Umbilical cord (tissue), 2 donors: ENCODE measurements around the gene IP6K3. TPM values are rescaled to one million over a fixed set of nuclear protein-coding genes. Genes with fewer than 3 reads are reported as not detected.

Experiments
- DNase-seq: peaks from one replicate; pipeline ENCODE4 v3.0.0-alpha.2; 2015; ENCODE audit warnings: low spot score
- total RNA-seq: library from RNA; depleted of rRNA; stranded (reverse); fragments of >200 nt; gene quantifications from one replicate; pipeline ENCODE4 v1.2.3, GENCODE V29; 2014; ENCODE audit warnings: low replicate concordance; ENCODE audit not compliant: insufficient read depth

Gene IP6K3
- total RNA-seq, 1 donor from 2014 or later = 4.1 TPM

- DNase-seq = no peak
Measured at GRCh38 chr6:33761581-33761921, 14.8 kb upstream of the IP6K3 start.

GRCh38 chr6:33759887-33760629 is 13.4 kb upstream of the IP6K3 start:
- no peak for DNase-seq

- DNase-seq = no peak
Measured at GRCh38 chr6:33758815-33759216, 12.1 kb upstream of the IP6K3 start.

GRCh38 chr6:33757906-33758305 is 11.2 kb upstream of the IP6K3 start:
- no peak for DNase-seq

GRCh38 chr6:33757113-33757512 is 10.4 kb upstream of the IP6K3 start:
- no peak for DNase-seq

GRCh38 chr6:33756211-33756954 is 9.7 kb upstream of the IP6K3 start:
- no peak for DNase-seq

GRCh38 chr6:33755070-33755869 is 8.6 kb upstream of the IP6K3 start:
- DNase-seq = no peak

GRCh38 chr6:33754222-33754621 is 7.5 kb upstream of the IP6K3 start:
- DNase-seq = no peak

GRCh38 chr6:33752646-33753015 is 5.9 kb upstream of the IP6K3 start:
- DNase-seq = no peak

- peak; percentile 49 for DNase-seq
Measured at GRCh38 chr6:33751771-33752645, 5.3 kb upstream of the IP6K3 start.

- DNase-seq = no peak
Measured at GRCh38 chr6:33750244-33750991, 3.7 kb upstream of the IP6K3 start.

GRCh38 chr6:33749401-33749800 is 2.7 kb upstream of the IP6K3 start:
- DNase-seq = no peak

- DNase-seq = no peak
Measured at GRCh38 chr6:33748841-33749240, 2.1 kb upstream of the IP6K3 start.

GRCh38 chr6:33747823-33748222 is 1.1 kb upstream of the IP6K3 start:
- DNase-seq = no peak

- DNase-seq = peak; percentile 63
Measured at GRCh38 chr6:33746036-33746600, 587 bp downstream of the IP6K3 start.

- DNase-seq = peak; percentile 26
Measured at GRCh38 chr6:33745548-33745947, 1.2 kb downstream of the IP6K3 start.

- peak; percentile 46 for DNase-seq
Measured at GRCh38 chr6:33744895-33745546, 1.7 kb downstream of the IP6K3 start.

GRCh38 chr6:33744001-33744848 is 2.5 kb downstream of the IP6K3 start:
- DNase-seq = peak; percentile 73

GRCh38 chr6:33742837-33743236 is 3.9 kb downstream of the IP6K3 start:
- DNase-seq = no peak
